Anterior cingulate cortex (tissue), 58 donors: Measurements from ENCODE around the gene BCAS3.
A peak's percentile ranks its signal among the peaks of the same experiment; 100 is the strongest.

Source experiments
- DNase-seq, 58 donors: peaks; one replicate each; lab custom pipeline; 2025; lab: John Stamatoyannopoulos, UW

BCAS3 gene

DNA sequence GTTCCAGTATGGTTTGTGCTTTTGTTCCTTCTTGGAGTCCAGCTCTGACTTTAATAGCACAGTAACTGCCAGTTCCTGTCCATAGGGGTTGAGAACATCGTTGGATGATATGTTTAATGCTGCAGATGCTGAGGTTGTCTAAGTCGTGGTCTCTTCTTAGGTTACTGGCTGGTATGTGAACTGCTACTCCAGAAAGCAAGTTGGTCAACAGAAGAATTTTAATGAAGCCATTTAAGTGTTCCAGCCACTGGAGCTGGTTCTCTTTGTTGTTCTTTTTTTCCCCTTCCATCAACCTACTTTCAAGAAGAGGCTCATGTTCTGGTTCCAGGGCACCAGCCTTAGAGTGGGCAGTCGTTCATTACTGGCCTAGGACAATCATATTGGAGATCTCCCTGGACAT, 581.7 kb downstream of the BCAS3 start:
- DNase-seq = peak in 1 of 58 donors; percentile 8

DNA sequence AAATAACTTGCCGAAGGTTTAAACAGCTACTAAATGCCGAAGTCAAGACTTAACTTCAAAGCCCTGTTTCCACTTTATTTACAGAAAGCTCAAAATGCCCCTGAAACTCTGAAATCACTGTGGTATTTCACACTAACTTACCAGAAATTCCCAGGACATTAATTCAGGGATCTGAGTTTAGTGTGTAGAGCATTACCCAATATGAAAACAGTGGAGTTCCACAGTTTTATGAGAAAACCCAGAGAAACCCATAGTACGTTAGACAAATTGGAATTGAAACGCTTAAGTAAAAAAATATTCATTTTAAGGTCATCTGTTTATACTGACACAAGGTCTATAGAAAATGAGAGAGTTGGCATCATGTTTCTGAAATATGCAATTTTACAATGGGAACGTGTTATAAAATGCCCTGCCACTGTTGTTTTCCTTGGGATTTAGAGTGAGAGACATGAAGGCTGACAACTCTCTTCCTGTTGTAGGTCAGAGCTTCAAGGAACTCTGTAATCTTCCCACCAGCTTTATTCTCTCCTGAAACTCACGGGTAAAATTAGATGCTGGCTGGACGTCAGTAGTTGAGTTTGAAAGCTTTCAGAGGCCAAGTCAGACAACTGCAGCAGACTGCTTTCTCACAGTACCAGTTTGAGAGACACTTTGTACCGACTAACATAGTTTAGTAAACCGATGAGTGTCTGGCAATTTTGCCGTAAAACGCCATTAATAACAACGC, 582.6 kb downstream of the BCAS3 start:
- peak in 1 of 58 donors; percentile 45 for DNase-seq

DNA sequence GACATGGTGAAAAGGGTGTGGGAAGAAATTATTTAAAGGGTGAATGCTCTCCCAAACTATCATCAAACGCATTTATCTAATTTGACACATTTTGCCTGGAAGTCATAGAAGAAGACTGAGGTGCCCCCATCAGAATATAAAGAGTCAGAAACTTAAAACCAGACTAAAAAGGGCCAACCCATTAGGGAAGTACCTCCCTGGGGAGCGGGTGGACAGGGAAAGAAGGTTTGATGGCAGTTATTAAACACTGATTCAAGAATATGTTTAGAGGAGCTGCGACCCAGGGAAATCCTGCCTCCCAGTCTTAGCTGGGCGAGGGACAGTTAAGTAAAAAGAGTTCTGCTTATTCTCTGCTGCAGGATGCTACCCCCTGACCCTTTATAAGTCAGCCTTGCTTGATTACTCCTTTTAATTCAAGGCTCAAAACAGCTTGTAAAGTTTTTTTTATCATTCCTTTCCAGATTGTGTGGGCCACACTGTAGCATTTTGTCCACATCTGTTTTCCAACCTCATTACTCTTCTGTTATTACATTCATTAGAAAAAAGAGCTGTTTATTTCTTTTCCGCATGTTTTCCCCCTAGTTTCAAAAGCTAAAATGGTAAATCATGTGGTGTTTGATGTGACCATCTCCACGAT, 583.5 kb downstream of the BCAS3 start:
- no peak for DNase-seq

DNA sequence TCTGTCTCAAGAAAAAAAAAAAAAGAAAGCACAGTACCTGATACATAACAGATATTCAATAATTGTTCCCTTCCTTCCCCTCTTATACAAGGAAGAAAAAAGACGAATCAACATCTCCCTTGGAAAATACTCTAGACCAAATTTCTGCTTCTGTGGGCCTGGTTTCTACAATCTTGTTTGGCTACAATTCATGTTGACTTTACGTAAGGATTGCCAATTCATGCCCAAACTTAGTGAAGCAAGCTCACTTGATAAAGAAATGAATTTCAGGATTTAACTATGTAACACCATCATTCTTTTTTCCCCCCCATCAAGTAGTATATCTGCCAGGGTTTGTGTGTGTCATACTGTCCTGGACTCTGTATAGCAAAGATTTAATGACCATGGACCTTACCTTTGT, 587.7 kb downstream of the BCAS3 start:
- DNase-seq = no peak

DNA sequence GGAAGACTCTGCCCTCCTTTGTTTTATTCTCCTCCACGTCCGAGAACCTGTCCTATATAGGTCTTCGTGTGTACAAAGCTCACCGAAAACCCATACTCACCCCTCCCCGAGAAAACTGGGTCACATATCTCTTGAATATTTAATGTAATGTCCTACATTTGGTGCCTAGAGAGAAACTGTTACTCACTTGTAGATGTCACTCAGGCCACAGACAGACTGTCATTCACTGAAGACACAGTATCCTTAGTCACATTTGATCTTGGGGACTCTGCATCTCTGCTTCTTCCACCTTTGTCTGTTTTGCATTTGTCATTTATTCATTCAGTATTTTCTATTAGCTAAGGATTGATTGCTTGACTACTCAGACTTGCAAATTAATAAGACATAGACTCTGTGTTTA, 590.2 kb downstream of the BCAS3 start:
- DNase-seq = no peak

DNA sequence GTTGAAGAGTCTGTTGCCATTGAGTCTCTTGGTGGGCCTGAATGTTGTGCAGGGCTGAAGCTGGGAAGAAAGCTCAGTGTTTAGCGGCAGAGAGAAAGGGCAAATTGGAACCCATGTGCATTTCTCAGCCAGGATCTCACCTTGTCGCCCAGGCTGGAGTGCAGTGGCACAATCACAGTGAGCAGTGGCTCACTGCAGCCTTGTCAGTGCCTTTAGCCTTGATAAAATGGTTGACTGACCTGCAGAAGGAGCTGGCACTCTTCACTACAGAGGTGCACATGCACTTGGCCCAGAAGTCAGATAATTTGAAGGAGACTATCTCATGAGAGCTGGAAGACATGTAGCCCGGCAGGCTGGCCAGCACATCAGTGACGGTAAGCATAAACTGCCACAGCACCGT, 597.7 kb downstream of the BCAS3 start:
- no peak for DNase-seq

DNA sequence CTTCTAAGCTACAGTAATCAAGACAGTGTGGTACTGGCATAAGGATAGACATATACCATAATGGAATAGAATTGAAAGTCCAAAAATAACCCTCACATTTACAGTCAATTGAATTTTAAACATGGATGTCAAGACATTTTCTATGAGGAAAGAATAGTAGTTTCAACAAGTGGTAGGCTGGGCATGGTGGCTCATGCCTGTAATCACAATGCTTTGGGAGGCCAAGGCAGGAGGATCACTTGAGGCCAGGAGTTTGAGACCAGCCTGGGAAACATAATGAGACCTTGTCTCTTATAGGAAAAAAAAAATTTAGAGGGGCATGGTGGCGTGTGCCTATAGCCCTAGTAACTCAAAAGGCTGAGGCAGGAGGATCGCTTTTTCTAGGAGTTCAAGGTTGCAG, 599.2 kb downstream of the BCAS3 start:
- no peak for DNase-seq

DNA sequence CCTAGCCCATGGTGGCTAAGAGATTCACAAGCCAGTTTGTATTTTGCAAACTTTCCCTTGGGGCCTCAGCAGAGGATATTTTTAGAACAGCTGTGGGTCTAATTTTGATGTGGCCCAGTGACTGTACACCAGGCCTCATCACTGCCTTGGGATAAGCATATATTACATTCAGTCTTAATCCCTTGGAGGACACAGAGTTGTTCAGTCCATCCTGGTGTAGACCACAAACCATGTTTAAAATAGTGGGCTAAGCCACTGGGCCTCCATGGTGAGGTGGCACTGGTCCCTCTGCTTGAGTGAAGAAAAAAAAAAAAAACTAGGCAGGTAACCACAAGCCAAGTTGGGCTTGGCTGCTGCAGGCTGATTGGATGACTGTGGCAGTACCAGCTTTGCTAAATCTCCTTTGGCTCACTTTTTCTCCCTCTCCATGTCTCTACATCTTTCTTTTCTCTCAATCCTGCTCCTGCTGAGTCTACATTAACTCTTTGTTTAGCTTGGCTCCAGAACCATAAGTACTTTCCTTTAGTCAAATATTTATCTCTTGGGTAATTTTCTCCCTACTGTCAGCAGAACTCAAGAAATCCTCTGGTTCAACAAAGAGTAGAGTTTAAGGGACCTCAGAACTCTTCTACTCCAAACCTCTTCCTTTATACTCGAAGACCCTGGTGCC, 602.0 kb downstream of the BCAS3 start:
- DNase-seq = no peak

DNA sequence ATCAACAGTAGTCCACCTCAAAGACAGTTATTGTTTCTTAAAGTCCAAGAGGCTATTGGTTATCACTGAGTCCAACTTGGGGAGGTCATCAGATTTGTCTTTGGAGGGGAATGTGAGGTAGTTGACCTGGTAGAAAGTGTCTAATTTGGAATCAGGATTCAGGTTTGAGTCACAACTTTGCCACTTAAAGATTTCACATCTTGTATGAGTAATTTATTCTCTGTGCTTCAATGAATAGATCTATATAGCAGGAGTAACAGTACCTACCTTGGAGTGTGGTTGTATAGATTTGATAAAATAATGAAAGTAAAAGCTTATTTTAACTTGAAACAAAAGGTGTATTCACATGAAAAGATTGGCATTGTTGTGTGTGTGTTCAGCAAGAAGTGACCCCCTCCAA, 602.7 kb downstream of the BCAS3 start:
- no peak for DNase-seq

DNA sequence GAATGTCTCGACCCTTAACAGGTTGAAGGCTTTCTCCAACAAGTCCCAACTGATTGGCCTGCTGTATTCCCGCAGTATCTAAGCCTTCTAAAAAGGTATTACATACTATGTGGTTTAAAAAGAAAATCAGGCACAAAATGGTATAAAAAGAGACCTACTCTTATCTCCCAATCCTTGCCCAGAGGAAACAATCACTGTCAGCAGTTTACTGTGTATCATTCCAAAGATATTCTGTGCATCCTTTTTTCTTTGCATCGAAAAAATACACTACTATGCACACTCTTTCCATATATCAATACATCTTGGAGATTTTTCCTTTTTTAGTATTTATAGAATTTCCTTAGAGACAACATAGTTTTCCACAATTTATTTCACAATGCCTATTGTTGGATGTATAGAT, 603.2 kb downstream of the BCAS3 start:
- DNase-seq = no peak

DNA sequence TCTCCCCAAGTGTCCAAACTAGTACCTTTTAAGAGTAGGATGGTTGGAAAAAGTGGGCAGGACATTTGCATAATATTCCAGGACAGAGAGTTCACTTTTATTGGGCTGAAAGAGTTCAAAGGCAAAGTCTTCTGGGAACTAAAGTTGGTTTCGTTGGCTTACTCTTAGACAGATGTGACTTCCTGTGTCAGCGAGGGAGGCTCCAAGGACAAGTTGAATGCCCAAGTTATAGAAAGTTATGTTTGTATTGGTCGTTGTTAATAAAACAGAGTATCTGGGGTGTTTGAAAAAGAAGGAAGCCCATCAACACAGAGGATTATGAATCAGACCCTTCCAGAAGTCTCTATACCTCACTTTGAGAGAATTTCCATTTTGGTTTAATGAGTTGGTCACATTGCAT, 604.7 kb downstream of the BCAS3 start:
- DNase-seq = no peak

DNA sequence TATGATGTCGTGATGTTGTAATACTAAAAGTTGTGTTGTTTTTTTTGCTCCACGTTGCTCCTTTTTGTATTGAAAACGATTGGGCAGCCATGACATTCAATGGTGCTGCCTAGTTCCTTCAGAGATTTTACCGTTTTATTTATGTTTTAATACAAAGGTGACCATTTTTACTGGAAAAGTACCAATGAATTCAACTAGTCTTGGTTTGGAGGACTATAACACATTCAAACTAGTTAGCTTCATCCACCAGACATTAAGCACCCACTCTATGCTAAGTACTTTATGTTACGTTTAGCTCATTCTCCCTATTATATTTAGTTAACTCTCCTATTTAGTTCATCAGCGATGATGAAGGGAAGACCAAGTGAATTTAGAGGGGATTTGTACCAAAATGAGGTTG, 605.4 kb downstream of the BCAS3 start:
- DNase-seq = no peak

DNA sequence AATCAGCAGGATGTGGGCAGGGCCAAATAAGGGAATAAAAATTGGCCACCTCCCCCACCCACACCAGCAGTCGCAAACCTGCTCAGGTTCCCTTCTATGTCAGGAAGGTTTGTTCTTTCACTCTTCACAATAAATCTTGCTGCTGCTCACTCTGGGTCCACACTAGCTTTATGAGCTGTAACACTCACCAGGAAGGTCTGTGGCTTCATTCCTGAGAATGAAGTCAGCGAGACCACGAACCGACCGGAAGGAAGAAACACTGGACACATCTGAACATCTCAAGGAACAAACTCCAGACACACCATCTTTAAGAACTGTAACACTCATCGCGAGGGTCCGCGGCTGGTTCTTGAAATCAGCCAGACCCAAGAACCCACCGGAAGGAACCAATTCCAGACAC, 606.5 kb downstream of the BCAS3 start:
- DNase-seq = no peak

DNA sequence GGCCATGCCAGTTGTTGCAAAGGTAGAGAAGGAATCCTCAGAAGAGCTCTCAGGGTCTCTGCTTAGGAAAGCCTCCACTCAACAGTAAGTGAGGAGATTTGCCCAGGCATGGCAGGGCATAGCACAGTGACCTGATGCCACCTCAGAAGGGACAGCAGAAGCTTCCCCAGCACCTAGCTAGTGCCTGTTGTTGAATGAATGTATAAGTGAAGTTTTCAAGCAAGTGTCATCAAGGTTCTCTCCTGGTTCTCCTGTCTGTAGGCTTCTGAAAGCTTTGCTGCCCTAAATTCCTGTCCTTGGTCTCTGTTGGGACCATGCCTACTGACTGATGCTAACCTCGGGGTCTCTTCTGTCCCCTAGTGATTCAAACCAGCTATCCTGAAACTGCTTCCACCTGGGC, 607.1 kb downstream of the BCAS3 start:
- DNase-seq = no peak

DNA sequence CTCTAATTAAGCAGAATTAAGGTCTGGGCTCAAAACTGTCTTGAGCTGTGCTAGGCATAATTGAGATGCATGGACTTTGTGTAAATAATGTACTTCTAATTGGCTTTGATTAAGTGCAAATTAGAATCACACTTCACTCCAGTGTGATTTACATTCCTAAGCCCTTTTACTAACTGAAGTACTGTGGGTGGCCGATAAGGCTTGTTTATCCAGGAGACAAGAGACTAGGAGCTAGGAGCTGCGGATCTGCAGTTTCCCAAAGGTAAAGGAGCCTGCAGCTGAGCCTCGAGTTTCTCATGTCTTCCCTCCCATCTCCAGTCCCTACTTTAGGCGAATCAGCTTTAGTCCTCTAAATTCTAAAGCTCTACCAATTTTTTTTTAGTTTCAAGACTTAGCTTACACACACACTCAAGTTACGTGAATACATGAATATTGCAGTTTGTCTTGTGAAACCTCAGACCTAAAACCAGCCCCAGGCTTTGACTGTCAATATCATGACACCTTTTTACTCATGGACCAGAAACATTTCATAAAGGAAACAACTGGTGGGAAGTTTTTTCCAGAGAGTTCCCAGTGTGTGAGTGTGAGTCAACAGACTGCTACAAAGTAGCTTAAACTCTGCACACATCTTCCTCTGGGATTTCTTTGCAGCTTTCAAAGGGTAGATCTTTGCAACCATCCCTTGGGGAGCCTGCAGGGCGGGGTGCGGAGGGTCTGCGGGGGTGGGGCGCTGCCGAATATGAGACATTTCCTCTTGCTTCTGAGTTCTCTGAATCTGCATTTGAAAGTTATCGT, 608.1 kb downstream of the BCAS3 start:
- DNase-seq = no peak

DNA sequence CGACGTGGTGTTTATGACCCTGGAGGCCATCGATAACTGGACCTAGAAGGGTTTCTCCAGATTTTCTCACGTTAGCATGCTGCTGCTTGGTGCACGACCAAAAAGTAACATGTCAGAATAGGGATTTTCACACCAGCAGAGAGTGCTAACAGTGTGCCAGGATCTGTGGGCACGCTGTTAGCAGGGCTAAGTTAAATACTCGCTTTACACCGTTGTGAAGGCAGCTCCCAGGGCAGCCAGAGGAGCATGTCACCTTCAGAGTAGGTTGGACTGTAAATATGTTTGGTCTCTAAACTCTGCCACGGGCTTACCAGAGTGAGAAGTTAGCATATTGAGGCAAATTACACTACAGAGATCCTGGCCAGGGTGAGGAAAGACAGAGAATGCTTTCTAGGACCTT, 608.8 kb downstream of the BCAS3 start:
- no peak for DNase-seq

DNA sequence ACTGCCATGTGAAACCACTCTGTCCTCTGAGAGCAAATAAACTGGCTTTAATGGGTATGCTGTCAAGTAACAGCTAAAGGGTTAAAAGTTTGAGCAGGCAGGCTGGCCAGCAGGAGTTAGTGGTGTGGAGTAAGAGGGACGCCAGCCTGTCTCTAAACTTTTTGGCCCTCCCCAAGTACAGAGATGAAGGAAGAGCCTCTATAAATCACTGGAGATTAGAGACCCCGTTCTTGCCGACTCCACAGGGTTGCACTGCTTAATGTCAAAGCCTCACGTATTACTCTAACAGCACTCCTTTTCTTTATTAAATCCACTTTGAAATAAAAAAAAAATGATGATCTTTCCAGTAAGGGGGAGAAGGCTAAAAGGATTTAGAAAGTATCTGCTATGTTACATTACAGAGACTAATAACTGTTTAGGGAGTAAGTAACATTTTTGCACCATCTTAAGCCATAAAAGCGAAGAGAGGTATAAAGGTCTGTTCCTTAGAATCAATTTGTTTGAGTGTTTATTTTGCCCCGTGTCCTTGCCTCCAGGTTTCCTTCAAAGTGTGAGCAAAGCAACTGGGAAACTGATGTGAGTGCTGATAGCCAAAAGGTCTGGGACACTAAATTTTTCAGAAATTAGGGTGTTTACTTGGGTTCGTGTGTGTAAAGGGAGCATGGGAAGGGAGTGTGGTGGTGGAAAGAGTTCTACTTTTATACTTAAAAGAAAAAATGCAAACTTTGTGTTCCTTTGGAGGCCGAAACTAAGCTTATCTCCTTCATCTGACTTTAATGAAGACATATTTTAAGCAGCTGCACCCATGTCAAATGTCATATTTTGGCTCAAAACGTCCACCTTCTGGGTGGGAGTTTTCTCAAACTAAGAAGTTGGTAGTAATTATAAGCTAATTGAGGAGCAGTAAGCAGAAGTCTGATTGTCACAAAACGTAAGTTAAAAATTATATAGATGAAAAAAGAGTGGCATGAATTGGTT, 612.0 kb downstream of the BCAS3 start:
- no peak for DNase-seq

DNA sequence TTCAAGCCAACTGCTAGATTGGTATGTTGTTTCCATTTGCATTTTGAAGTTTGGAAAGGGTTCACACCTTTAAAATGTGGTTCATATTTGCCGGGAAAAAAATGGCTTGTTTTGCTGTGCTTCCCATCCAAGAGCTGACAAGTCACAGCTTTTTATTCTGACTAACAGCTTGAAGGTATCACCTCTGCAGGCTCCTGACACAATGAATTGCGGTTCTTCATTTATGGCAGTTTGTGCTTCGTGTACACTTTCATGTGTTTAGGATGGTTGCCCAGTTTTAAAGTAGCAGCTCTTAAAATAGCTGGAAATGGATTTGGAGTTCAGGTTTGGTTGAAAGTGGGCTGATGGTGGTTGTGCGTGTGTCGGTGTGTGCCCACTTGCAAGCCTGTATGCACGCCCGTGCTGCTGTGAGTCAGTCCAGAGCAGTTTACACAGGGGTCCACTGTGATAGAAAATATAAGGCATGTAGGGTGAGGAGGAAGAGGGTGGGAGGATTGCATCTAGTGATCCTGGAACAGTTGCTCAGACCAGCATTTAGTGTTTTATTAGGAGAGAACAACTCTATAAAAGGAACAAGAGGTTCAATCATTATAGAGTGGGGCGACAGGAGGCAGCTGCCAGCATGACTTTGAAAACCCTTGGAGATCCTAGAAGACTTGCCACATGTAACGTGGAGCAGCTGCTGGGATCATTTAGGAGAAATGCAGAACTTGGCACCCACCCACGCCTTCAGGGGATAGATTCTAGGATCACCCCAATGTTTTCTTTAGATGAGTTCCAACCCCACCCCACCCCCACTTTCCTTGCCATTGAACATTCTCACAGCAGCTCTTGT, 614.0 kb downstream of the BCAS3 start:
- DNase-seq = peak in 2 of 58 donors; percentile 4 to 28

DNA sequence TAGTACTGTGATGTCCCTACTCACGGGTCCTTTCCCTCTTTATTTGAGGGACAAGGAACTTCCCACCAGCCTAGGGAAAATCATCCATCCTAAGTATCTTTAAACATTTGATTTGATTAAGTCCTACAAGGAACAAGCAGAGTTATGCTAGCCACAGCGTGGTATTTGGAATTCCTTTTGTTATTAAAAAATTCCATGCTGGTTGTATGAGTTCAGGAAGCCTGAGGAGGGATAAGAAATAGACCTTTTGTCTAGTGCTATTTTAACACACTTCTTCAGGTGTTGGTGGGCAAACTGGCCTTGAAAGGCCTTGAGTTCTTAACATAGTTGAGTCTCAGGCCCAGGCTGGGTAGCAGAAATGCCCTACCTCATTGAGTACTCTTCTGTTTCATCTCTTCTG, 616.6 kb downstream of the BCAS3 start:
- DNase-seq = no peak
